AG08396 (cell line): ENCODE results near the gene ARL16.

Source experiments
- DNase-seq: peaks from one replicate; pipeline ENCODE4 v3.0.0; 2012; ENCODE audit warnings: low spot score, mixed read lengths

ARL16 gene

DNA sequence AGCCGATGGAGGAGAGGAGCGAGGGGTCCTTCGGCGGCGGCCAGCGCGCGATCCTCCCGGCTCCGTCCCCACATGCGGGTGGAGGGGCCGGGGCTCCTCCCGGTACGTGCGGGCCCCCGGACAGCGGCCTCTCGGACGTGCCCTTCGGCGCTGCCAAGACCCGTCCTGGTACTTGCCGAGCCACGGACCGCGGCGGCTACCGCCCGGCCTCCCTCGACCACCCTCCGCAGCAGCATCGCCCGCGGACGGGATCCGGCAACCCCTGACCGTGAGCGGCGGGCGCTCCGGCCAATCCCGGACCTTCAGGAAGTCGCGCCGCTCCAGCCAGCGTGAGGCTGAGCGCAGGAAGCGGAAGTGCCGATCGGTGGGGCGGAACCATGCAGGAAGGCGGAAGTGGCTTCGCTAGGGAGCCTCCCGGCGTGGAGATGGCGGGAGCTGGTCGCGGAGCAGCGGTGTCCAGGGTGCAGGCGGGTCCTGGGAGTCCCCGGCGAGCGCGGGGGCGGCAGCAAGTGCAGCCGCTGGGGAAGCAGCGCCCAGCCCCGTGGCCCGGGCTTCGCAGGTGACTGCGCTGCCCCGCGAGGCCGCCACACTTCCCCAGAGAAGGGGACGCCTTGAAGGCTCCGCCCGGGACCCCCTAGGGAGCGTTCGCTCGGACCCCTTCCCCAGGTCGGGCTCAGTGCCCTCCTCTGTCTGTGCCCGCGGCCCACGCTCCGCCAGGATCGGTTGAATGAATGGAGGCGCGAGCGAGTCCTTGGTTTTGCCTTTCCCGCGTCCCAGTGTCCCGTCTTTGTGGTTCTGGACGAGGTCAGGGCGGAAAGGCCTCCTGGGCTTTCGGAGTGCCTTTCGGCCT lies 17.0 kb downstream of the ARL16 start, which contains the start of the genes CCDC137 and OXLD1:
Gene CCDC137, plus strand, starts transcription at position 396 of the 850 bp plus-strand sequence. Its CDS starts 30 bp downstream, at position 426.
Gene OXLD1, minus strand, starts transcription at position 264 of the 850 bp plus-strand sequence. Its CDS starts 28 bp downstream, at position 236.
- DNase-seq: peak; percentile 99

DNA sequence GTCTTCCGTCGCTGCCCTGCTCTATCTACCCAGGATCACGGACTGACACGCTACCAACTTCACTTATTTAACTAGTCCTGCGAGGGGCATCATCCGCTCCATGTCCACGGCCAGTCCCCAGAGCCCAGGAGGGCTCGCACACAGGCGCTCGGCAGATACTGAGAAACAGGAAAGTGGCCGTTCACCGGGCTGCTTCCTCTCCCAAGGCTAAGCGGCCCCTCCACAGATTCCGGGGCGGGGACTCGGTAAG lies 17.6 kb downstream of the ARL16 start:
- no peak for DNase-seq

DNA sequence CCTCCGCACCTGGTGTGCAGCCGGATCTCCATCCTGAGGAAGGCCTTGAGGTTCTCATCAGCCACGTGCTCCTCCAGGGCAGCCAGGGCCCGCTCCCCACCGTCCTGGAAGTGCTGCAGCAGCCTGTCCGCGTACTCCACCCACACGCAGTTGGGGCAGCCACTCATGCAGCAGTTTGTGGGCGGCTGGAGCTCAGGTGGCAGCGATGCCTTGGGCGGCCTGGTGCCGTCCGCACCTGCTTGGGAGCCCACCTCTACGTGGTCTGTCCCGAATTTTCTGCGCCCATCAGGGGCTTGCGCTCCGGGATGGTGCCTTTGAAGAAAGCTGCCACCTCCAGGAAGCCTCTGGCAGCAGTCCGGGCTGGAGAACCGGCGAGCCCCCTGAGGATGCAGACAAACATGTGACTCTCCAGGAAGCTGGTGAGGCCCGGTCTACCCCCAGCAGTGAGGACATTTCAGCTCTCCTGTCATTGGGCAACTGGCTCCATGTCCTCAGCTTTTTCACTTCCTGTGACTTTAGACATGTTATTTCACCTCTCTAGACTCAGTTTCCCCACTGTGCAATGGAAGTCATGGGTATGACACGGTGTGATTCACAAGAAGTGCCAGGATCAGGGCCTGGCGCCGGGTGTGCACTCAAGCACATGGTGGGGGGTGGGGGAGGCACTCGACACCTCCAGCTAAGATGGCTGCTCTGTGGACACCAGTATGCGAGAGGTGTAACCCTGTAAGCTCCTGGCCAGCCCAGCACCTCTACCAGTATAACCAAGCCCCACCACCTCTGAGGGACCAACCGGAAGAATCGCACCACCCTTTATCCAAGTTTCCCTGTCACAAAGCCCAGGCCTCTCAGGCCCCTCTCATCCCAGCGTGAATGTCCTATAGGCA lies 18.1 kb downstream of the ARL16 start:
- DNase-seq: no peak

DNA sequence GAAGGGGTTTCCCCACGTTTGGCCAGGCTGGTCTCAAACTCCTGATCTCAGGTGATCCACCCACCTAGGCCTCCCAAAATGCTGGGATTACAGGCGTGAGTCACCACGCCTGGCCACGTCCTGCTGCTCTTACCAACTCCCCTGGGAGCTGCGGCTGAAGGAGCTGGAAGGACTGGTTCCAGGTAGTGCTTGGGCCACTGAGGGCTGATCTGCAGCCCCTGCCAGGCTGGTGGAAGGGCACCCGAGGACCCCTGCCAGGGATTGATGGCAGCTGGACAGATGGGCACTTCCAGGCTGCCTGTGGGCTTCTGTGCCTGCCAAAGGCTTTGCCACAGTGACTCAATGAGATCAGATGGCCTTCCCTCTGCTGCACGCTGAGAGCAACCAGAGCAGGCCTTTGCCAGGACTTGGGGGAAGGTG lies 19.5 kb downstream of the ARL16 start:
- DNase-seq: no peak

DNA sequence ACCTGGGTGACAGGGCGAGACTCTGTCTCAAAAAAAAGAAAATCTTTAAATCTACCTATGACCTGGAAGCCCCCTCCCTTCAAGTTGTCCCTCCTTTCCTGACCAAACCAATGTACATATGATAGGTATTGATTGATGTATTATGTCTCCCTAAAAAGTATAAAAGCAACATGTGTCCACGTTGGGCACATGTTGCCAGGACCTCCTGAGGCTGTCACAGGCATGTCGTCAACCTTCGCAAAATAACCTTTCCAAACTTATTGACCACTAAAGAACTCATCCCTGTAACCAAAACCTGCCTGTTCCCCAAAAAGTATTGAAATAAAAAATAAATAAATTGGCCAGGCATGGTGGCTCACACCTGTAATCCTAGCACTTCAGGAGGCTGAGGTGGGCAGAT lies 21.6 kb downstream of the ARL16 start:
- no peak for DNase-seq

DNA sequence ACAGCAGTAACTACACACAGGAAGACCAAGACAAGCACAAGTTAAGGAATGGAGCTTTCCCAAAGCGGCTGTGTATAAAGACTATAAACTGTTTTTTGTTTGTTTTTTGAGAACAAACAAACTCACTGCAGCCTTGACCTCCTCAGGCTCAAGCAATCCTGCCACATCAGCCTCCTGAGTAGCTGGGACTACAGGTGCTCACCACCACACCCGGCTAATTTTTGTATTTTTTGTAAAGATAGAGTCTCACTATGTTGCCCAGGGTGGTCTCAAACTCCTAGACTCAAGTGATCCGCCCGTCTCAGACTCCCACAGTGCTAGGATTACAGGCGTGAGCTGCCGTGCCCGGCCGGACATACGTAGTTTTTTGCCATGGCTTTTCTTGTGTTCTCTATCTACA lies 23.2 kb downstream of the ARL16 start:
- no peak for DNase-seq

DNA sequence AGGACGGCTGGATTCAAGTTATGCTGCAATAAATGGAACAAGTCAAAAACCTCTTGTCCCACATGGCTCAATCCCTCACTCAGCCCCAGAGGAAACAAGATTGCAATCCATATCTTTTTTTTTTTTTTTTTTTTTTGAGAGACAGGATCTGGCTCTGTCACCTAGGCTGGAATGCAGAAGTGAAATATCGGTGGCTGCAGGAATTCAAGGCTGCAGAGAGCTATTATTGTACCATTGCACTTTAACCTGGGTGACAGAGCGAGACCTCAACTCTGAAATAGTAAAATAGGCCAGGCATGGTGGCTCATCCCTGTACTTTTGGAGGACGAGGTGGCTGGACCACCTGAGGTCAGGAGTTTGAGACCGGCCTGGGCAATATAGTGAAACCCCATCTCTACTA lies 24.6 kb downstream of the ARL16 start:
- no peak for DNase-seq

DNA sequence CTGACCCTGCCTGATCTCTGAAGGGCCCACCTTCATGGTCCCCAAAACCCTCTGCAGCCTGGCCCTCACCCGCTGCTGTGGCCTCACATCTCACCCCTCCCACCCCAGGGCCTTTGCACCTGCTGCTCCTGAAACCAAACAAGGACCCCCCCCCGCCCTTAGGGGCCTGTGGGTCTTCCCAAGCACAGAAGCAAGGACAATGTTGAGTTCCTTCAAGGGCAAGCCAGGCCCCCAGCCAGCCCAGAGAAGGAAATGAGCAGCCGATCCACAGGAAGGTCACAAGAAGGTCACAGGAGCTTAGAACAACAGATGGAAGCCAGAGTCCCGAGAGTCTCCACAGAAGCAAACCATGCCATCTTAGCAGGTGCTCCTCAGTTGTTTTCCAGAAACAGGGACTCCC lies 26.8 kb downstream of the ARL16 start:
- DNase-seq: no peak

DNA sequence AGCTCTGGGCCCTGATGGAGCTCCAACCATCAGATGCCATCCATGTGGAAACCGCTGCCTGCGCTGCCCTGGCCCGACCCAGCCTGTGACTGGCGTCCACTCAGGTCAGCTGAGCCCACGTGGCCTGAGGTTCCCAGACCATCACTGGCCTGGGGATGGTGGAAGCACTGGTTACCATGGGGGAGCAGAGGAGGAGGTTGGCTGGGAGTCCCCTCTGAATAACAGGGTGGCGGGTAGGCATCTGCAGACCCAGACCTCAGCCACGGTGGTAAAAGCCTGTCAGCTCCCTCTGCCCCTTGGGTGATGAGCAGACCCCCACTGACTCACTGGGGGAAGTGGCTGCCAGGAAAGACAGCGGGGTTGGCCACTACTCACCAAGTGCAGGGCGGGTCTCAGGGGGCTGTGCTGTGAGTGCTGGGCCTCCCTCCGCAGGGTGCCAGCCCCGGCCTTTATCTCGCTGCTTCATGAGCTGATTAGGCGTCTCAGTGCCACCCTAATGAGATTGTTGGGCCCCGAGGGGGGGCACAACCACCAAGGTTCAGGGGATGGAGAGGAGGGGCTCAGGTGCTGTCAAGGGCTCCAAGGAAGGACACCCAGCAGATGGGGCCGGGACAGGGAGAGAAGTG lies 27.4 kb downstream of the ARL16 start, which contains the start of gene PDE6G:
Gene PDE6G, minus strand, starts transcription at position 425 of the 626 bp plus-strand sequence. CDS start 3,237 bp downstream, outside the sequence.
- DNase-seq: no peak

DNA sequence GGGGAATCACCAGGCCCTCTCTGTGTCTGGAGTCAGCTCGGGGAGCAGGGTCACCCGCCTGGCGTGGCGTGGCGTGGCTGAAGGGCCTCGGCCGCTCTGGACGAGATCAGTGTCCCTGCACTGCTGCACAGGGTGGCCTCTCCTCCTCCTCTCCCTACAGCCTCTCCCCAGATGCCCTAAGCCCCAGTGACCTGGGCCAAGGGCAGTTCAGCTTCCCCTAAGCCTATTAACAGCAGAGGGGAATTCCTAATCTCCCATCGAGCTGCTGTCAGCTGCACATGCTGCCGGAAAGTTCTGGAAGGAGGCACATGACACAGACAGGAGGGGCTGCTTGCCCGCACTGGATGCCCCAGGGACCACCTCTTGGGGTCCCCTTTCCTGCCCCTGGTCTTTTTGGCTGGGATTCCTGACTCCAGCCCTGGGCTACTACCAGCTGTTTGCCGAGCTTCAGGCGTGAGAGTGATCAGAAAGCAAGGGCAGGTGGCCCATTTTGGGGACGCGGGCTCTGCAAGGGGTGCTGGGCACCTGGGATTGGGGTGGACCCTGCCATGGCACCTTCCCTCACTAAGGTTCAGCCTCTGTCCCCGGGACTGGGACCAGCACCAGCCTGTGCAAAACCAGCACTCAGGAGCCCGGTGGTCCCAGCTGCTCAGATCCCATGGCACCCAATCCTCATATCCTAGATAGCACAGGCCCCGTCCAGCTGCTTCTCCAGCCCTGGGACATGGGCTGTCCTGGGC lies 28.0 kb downstream of the ARL16 start:
- DNase-seq: no peak

DNA sequence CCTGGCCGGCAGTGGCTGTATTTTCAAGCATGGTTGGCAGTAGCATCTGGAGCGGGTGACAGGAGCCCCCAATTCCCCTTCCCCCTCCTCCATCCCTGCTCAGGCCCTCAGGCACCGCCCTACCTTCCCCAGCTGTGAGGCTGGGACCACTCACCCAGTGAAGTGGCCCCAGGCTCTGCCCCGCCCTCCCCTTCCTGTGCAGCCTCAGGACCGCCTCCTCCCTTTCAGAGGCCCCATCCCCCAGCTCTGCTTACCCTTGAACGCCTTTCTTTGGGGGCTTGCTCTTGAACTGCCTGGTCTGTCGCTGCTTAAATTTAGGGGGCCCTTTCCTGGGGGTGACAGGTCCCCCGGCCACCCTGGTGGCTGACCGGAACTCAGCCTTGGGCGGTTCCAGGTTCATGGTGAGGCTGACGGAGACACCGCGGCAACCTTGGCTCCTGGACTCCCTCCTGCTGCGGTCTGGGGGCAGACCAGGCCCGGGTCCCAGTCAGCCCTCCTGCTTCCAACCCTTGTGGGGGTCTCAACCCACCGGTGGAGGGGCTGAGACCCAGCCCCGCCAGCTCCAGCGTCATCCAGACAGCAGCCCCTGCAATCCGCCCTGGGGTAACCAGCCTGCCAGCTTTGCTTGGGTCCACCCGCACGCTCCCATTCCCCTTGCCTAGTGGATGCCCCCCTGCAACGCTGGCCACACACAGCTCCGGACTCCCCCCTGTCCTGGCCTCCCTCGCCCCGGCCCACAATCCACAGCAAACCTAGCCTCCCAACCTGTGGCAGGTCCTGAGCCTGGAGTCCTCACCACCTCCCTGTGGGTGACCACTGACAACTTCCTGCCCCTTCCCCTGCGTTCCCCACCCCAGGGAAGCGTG lies 30.5 kb downstream of the ARL16 start:
- DNase-seq: no peak

DNA sequence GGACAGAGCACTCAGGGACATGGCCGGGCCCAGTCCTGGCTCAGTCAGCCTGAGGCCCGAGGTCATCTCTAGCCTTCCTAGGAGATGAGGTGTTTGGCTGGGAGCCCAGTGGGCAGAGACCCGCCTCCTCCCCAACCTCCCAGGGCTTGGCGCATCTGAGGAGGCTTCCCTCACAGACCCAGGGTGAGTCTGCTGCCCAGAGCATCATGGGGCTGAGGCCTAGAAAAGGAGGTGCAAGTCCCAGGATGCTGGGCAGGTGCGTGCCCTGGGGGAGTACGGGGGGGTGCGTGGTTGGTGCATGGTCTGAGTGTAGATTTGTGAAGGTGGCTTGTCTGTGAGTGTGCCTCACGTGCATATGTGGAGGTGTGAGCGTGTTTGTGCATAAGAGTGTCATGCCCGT lies 31.9 kb downstream of the ARL16 start:
- peak; percentile 93 for DNase-seq

DNA sequence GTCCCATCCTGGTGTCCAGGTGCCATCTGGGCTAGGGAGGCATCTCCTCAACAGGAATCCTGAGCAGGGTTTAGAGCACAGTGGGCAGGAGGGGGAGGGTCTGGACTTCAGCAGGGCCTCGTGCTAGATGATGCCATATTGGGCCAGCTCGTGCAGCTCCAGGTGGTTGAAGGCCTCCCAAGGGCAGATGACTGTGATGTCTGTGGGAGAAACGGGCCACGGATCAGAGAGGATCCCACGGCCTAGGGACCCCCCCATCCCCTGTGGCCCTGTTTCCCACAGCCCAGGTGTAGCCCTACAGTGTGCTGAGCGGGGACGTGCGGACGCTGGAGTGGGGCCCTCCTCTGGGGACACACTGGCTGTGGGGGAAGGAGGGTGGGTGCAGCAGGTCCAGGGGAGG lies 32.6 kb downstream of the ARL16 start:
- DNase-seq: peak; percentile 8

DNA sequence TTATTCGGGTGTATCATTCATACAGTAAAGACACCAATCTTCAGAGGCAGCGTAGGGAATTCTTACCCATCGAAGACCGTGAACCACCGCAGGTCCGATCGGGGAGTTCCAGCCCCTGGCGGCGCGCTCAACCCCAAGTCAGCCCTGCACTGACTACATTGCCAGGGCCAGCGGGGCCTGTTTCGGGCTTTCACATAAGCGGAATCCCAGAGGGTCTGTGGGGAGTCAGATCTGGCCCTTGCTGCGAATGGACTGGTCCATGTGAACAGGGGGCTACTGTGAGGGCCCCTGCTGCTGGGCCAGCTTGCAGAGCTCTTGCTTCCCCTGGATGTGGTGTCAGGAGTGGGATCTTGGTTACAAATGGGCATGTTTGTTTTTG lies 34.9 kb downstream of the ARL16 start:
- DNase-seq: no peak

DNA sequence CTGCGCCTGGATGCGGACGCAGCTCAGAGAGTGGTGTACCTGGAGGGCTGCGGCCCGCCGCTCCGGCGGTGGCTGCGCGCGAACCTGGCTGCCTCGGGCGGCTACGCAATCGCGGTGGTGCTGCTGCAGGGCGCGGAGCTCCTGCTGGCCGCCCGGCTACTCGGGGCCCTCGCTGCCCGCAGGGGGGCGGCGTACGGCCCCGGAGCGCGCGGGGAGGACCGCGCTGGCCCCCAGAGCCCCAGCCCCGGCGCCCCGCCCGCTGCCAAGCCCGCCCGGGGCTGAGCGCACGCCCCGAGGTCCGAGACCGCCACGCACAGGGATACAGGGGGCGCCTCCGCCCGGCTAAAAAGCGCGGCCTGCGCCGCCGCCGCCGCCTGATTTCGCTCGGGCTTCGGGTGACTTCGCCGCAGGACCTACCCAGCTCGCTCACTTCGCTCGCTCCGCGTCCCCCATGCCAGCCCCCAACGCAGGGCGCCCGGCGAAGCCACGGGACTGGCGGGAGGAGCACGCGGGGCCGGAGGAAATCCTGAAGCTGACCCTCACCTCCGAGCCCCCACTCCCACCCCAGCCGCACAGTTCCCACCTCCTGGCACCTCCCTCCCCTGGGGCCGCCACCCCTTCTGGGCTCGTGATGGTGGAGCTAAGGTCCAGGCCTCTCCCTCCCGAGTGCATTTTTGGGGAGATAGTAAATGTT lies 35.4 kb downstream of the ARL16 start:
- DNase-seq: peak; percentile 32

DNA sequence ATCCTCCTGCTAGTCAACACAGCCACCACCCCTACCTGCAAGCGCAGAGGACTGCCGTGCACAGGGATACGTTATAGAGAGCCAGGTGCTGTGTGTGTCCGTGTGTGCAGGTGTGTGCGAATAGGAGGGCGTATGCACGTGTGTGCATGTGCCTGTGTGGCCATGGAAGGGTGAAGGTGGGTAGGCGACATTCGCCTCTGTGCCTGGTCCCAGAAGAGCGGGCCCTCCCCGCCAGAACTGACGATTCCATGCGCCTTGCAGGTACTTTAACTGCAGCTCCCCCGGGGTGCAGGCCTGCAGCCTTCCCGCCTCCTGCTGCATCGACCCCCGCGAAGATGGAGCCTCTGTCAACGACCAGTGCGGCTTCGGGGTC lies 36.0 kb downstream of the ARL16 start:
- no peak for DNase-seq

DNA sequence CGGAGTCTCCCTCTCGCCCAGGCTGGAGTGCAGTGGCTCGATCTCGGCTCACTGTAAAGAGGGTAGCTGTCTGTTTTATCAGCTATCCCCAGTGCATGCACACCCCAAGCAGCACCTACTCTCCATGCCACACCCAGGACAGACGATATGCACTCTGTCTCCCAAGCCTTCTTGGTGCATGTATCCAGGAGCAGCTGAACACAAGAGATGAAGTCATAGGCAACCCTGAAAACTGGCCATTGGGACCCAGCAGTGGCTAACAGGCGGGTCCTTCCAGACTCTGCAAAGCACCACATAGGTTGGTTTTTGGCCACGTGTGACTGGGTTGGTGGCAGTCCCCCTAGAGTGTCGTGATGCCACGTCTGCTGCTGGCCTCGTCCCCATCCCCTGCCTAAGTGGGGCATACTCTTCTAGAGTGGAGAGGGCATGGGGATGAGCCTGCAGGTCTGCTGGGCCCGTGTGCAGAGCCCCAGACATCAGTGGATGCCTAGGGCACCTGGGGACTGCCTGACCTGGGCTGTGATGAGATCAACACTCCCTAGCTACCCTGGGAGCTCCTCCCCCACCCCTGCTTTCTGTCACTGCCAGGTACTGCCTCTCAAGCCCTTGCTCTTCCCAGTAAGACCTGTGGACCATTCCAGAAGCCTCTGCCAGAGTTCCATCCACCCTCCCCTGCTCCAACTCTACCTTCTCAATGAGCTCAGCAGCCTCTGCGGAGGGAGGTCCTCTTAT lies 36.6 kb downstream of the ARL16 start:
- DNase-seq: peak; percentile 23

DNA sequence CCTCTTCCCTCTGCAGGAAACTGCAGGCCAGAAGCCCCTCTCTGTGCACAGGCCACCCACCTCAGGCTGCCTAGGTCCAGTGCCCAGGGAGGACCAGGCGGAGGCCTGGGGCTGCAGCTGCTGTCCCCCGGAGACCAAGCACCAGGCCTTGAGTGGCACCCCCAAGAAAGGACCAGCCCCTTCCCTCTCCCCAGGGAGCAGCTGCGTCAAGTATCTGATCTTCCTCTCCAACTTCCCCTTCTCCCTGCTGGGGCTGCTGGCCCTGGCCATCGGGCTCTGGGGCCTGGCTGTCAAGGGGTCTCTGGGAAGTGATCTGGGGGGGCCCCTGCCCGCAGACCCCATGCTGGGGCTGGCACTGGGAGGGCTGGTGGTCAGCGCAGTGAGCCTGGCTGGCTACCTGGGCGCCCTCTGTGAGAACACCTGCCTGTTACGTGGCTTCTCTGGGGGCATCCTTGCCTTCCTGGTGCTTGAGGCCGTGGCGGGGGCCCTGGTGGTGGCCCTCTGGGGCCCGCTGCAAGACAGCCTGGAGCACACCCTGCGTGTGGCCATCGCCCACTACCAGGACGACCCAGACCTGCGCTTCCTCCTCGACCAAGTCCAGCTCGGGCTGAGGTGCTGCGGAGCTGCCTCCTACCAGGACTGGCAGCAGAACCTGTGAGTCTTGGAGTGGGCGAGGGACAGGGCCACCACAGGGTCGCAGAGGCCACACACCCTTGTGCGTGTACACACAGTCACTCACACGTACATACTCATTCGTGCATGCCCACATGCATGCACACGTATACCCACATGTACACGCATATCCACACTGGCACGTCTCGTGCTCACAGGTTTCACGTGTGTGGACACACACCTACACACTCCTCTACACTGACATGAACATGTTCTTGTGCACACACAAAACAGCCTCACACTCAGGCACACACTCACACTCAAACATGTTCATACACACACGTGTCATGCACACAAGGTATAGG lies 38.3 kb downstream of the ARL16 start:
- DNase-seq: no peak
